ENCODE results near the gene HPS4. TPM values are rescaled to one million over a fixed set of nuclear protein-coding genes. Genes with fewer than 3 reads are reported as not detected.

HPS4 gene
- total and polyA plus RNA-seq, 2 experiments from 2014 or later, result 16.2 to 27.1 TPM

- H3K4me2 ChIP-seq (ENCODE audit: unreplicated experiment), result no peak overlapping the region
- 75 to 76% methylated on average over 15 of the region's 15 CpGs for WGBS, 2 experiments (ENCODE audit: low coverage in 1 of 2, low lambda C conversion rate in 2 of 2, missing lambda C conversion rate in 2 of 2)
Observed at GRCh38 chr22:26447584-26448329, 35.8 kb downstream of the HPS4 start.

GRCh38 chr22:26446808-26447515 is 36.6 kb downstream of the HPS4 start:
- Histone ChIP-seq H3K4me2 (ENCODE audit: unreplicated experiment) (no peak overlapping the region), H4K20me1 (ENCODE audit: insufficient read depth) (no peaks in the 10 kb centered on the region), H2AFZ (no peak overlapping the region), H3K9me3 (ENCODE audit: low read depth) (no peaks in the 10 kb centered on the region), H3K27ac (no peak overlapping the region), H3K4me3 (no peak overlapping the region), H3K27me3 (replicated peaks; ENCODE audit: insufficient read depth) (no peaks in the 10 kb centered on the region), H3F3A (ENCODE audit: insufficient read depth) (no peaks in the 10 kb centered on the region), H3K9ac (no peak overlapping the region), H3K9me2 (ENCODE audit: insufficient read depth) (no peaks in the 10 kb centered on the region), H3K4me1 (ENCODE audit: insufficient read depth) (no peaks in the 10 kb centered on the region), H3K36me3 (ENCODE audit: low read depth) (no peaks in the 10 kb centered on the region), H3K79me2 (ENCODE audit: insufficient read depth) (no peaks in the 10 kb centered on the region)
- WGBS, 2 experiments (ENCODE audit: low coverage in 1 of 2, low lambda C conversion rate in 2 of 2, missing lambda C conversion rate in 2 of 2), result 81 to 84% methylated on average over 16 to 17 of the region's 17 CpGs
- TF ChIP-seq EZH2 (IDR thresholded peaks at IDR 0.05; ENCODE audit: insufficient read depth, poor library complexity, severe bottlenecking), result no peak
- no peak for TF ChIP-seq EZH2phosphoT487 (IDR thresholded peaks at IDR 0.05; ENCODE audit: insufficient read depth, low read depth)
- in situ Hi-C loops (cut with MboI), result no loop called here
- DNase-seq, result no peak

More at GRCh38 chr22:26447584-26448329, 35.8 kb downstream of the HPS4 start:
- H3K27me3 ChIP-seq (replicated peaks; ENCODE audit: insufficient read depth), result no peaks in the 10 kb centered on the region
- no peak overlapping the region for H2AFZ ChIP-seq
- no peak overlapping the region for H3K27ac ChIP-seq
- no peaks in the 10 kb centered on the region for H3K4me1 ChIP-seq (ENCODE audit: insufficient read depth)
- TF ChIP-seq EZH2phosphoT487 (IDR thresholded peaks at IDR 0.05; ENCODE audit: insufficient read depth, low read depth) (no peak), EZH2 (IDR thresholded peaks at IDR 0.05; ENCODE audit: insufficient read depth, poor library complexity, severe bottlenecking) (no peak)
- H3K79me2 ChIP-seq (ENCODE audit: insufficient read depth), result no peaks in the 10 kb centered on the region
- in situ Hi-C loops (cut with MboI), result no loop called here
- DNase-seq, result no peak
- H3K9me3 ChIP-seq (ENCODE audit: low read depth), result no peaks in the 10 kb centered on the region
- H3K9me2 ChIP-seq (ENCODE audit: insufficient read depth), result no peaks in the 10 kb centered on the region
- H3K36me3 ChIP-seq (ENCODE audit: low read depth), result no peaks in the 10 kb centered on the region
- no peak overlapping the region for H3K9ac ChIP-seq
- no peak overlapping the region for H3K4me3 ChIP-seq
- no peaks in the 10 kb centered on the region for H3F3A ChIP-seq (ENCODE audit: insufficient read depth)
- H4K20me1 ChIP-seq (ENCODE audit: insufficient read depth), result no peaks in the 10 kb centered on the region

GRCh38 chr22:26445577-26446275 is 37.9 kb downstream of the HPS4 start:
- H3K27ac ChIP-seq, result no peak overlapping the region
- no peaks in the 10 kb centered on the region for H3F3A ChIP-seq (ENCODE audit: insufficient read depth)
- 86% methylated on average over 15 of the region's 15 CpGs for WGBS, 2 experiments (ENCODE audit: low coverage in 1 of 2, low lambda C conversion rate in 2 of 2, missing lambda C conversion rate in 2 of 2)
- no peak overlapping the region for H3K9ac ChIP-seq
- in situ Hi-C loops (cut with MboI), result no loop called here
- TF ChIP-seq EZH2 (IDR thresholded peaks at IDR 0.05; ENCODE audit: insufficient read depth, poor library complexity, severe bottlenecking) (no peak), EZH2phosphoT487 (IDR thresholded peaks at IDR 0.05; ENCODE audit: insufficient read depth, low read depth) (no peak)
- H4K20me1 ChIP-seq (ENCODE audit: insufficient read depth), result no peaks in the 10 kb centered on the region
- no peak overlapping the region for H2AFZ ChIP-seq
- H3K4me1 ChIP-seq (ENCODE audit: insufficient read depth), result no peaks in the 10 kb centered on the region
- no peak for DNase-seq
- no peaks in the 10 kb centered on the region for H3K36me3 ChIP-seq (ENCODE audit: low read depth)
- H3K9me2 ChIP-seq (ENCODE audit: insufficient read depth), result no peaks in the 10 kb centered on the region
- no peaks in the 10 kb centered on the region for H3K27me3 ChIP-seq (replicated peaks; ENCODE audit: insufficient read depth)
- H3K4me3 ChIP-seq, result no peak overlapping the region
- H3K9me3 ChIP-seq (ENCODE audit: low read depth), result no peaks in the 10 kb centered on the region
- no peaks in the 10 kb centered on the region for H3K79me2 ChIP-seq (ENCODE audit: insufficient read depth)
- H3K4me2 ChIP-seq (ENCODE audit: unreplicated experiment), result no peak overlapping the region

GRCh38 chr22:26444777-26445176 is 38.8 kb downstream of the HPS4 start:
- H3F3A ChIP-seq (ENCODE audit: insufficient read depth), result no peaks in the 10 kb centered on the region
- 93 to 95% methylated on average over 8 of the region's 8 CpGs for WGBS, 2 experiments (ENCODE audit: low coverage in 1 of 2, low lambda C conversion rate in 2 of 2, missing lambda C conversion rate in 2 of 2)
- no peaks in the 10 kb centered on the region for H3K27me3 ChIP-seq (replicated peaks; ENCODE audit: insufficient read depth)
- H3K79me2 ChIP-seq (ENCODE audit: insufficient read depth), result no peaks in the 10 kb centered on the region
- no peak for DNase-seq
- no peak overlapping the region for H3K4me2 ChIP-seq (ENCODE audit: unreplicated experiment)
- H3K9ac ChIP-seq, result no peak overlapping the region
- H3K9me3 ChIP-seq (ENCODE audit: low read depth), result no peaks in the 10 kb centered on the region
- H4K20me1 ChIP-seq (ENCODE audit: insufficient read depth), result no peaks in the 10 kb centered on the region
- H3K27ac ChIP-seq, result no peak overlapping the region
- H3K9me2 ChIP-seq (ENCODE audit: insufficient read depth), result no peaks in the 10 kb centered on the region
- in situ Hi-C loops (cut with MboI), result no loop called here
- no peak for TF ChIP-seq EZH2phosphoT487 (IDR thresholded peaks at IDR 0.05; ENCODE audit: insufficient read depth, low read depth)
- no peak for TF ChIP-seq EZH2 (IDR thresholded peaks at IDR 0.05; ENCODE audit: insufficient read depth, poor library complexity, severe bottlenecking)
- H3K4me1 ChIP-seq (ENCODE audit: insufficient read depth), result no peaks in the 10 kb centered on the region
- no peak overlapping the region for H2AFZ ChIP-seq
- H3K36me3 ChIP-seq (ENCODE audit: low read depth), result no peaks in the 10 kb centered on the region
- H3K4me3 ChIP-seq, result no peak overlapping the region
